Adrenal gland (tissue), 12 donors: Measurements from ENCODE around the gene ST7. TPM values are rescaled to one million over a fixed set of nuclear protein-coding genes. Genes with fewer than 3 reads are reported as not detected.

Source experiments
- DNase-seq, 7 donors: peaks; one replicate each; pipeline ENCODE4 v3.0.0-alpha.2; 2019 to 2020
- H3K27ac ChIP-seq, 5 donors: fragments of 200-600 bp; sonication (generic) in 4 of 5; 1 replicate in 3 of 5; 2 replicates in 2 of 5; pipeline versions ENCODE4 v1.5.1 to v1.8.0; 2016 to 2020; ENCODE audit warnings: mild to moderate bottlenecking in 1 of 5
- H3K27me3 ChIP-seq: fragments of 200-600 bp; 2 replicates; pipeline ENCODE4 v1.8.0; 2021
- H3K36me3 ChIP-seq, 2 donors: fragments of 200-600 bp; replicated peaks in 1 of 2; 1 replicate in 1 of 2; 2 replicates in 1 of 2; pipeline versions ENCODE4 v1.5.1 to v1.8.0; 2018 to 2022
- H3K4me1 ChIP-seq, 2 donors: fragments of 200-600 bp; replicated peaks in 1 of 2; 1 replicate in 1 of 2; 2 replicates in 1 of 2; pipeline versions ENCODE4 v1.5.1 to v1.8.0; 2018 to 2021
- H3K4me3 ChIP-seq, 4 donors: fragments of 200-600 bp; sonication (generic) in 3 of 4; one replicate each; pipeline ENCODE4 v1.5.1; 2016 to 2018
- H3K9me3 ChIP-seq, 3 donors: fragments of 200-600 bp; sonication (generic) in 1 of 3; replicated peaks in 1 of 3; 1 replicate in 2 of 3; 2 replicates in 1 of 3; pipeline versions ENCODE4 v1.5.1 to v1.8.0; 2016 to 2021
- POLR2A ChIP-seq, 2 donors: fragments of 450-650 bp; IDR thresholded peaks; one replicate each; pipeline ENCODE4 v1.6.1; 2017; ENCODE audit warnings: antibody characterized with exemption in 2 of 2, mild to moderate bottlenecking in 2 of 2, moderate library complexity in 1 of 2
- WGBS, 4 donors: extraction: QIAGEN DNeasy Blood & Tissue Kit in 2 of 4; methylation state at CpG; one replicate each; pipeline versions ENCODE4 v1.1.5 to v1.1.7; 2013 to 2017; 5-methylcytosine and 5-hydroxymethylcytosine counted together
- intact Hi-C, 2 donors: fragments of 100-400 bp; cut with DNase I; formaldehyde crosslinking; loops; one replicate each; pipeline versions ENCODE4 v1.14.1 to v1.15.0; 2022 to 2023
- polyA plus RNA-seq, 3 donors: library from polyadenylated mRNA; stranded (reverse); fragments of 200-250 nt in 2 of 3; fragments of 350-450 nt in 1 of 3; fragmentation: Illumina TruSeq in 1 of 3; extraction: RNeasy Lipid Tissue Mini Kit (QIAGEN cat#74804) in 1 of 3; gene quantifications; one replicate each; pipeline ENCODE4 v1.2.3, GENCODE V29; 2013 to 2014
- total RNA-seq, 9 donors: library from RNA; depleted of rRNA in 4 of 9; stranded (reverse); fragments of >200 nt in 4 of 9; fragments of 120-200 nt in 1 of 9; fragmentation: NEBNext Ultra II Directional in 1 of 9; extraction: Animal tissue kit (Norgen Biotek cat#: 25700) in 1 of 9; gene quantifications; one replicate each; pipeline versions ENCODE4 v1.1.0 to v1.2.4, GENCODE V29; 2013 to 2023
- TF ChIP-seq, protein P1 (sequence below), 6 experiments: fragments of 450-650 bp in 4 of 6; fragments of 200-600 bp in 2 of 6; sonication (generic) in 1 of 6; IDR thresholded peaks; 1 replicate in 5 of 6; 2 replicates in 1 of 6; pipeline versions ENCODE4 v1.5.1 to v1.8.0; 2016 to 2021; ENCODE audit warnings: antibody characterized with exemption in 6 of 6, mild to moderate bottlenecking in 2 of 6, moderate library complexity in 1 of 6
- donor health status: healthy with polysubstance abuse.
- donor health status: Bipolar disorder and iron deficiency.
- donor health status: DM: yes; HTN: yes; CAD: no.
- donor health status: DM: no; HTN: no; CAD: no.
- donor health status: DM: no; HTN: no; CAD: no.
- donor health status: DM: yes; HTN: yes; CAD: no.

Gene ST7
- total and polyA plus RNA-seq, 12 donors: 15.7 to 69.9 (median 33.1) TPM

DNA sequence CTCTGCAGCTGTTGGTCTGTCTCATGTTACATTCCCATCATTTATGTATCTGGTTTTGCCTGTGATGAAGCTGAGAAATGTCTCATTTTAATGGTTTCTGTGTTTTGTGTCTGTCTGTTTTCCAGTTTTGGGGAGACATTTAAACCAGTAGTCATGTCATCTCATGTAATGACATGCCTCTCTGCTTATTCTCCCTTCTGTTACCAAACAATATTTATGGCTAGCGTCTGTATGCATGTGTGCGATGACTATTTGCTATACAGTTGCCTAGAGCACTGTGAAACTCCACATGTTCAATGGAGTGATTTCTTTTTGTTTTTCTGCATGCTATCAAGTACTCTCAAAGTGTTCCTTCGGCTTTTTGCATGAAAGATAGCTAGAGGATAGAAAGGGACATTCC, 132.0 kb downstream of the ST7 start:
- 87 to 96% (median 92%) methylated on average over 3 of the region's 3 CpGs for WGBS, 4 donors
- DNase-seq: no peak
- no peak for TF ChIP-seq POLR2A (IDR thresholded peaks at IDR 0.05)
- TF ChIP-seq, protein P1, sequence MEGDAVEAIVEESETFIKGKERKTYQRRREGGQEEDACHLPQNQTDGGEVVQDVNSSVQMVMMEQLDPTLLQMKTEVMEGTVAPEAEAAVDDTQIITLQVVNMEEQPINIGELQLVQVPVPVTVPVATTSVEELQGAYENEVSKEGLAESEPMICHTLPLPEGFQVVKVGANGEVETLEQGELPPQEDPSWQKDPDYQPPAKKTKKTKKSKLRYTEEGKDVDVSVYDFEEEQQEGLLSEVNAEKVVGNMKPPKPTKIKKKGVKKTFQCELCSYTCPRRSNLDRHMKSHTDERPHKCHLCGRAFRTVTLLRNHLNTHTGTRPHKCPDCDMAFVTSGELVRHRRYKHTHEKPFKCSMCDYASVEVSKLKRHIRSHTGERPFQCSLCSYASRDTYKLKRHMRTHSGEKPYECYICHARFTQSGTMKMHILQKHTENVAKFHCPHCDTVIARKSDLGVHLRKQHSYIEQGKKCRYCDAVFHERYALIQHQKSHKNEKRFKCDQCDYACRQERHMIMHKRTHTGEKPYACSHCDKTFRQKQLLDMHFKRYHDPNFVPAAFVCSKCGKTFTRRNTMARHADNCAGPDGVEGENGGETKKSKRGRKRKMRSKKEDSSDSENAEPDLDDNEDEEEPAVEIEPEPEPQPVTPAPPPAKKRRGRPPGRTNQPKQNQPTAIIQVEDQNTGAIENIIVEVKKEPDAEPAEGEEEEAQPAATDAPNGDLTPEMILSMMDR (IDR thresholded peaks at IDR 0.05): no peak
- no peak overlapping the region for H3K27ac ChIP-seq
- no peaks in the 10 kb centered on the region for H3K9me3 ChIP-seq
- no peaks in the 10 kb centered on the region for H3K27me3 ChIP-seq
- no peaks in the 10 kb centered on the region for H3K36me3 ChIP-seq
- H3K4me3 ChIP-seq: no peak overlapping the region
- peaks cover 0 to 25% of the 10 kb centered on the region in 2 donors for H3K4me1 ChIP-seq
- intact Hi-C loops: no loop called here

DNA sequence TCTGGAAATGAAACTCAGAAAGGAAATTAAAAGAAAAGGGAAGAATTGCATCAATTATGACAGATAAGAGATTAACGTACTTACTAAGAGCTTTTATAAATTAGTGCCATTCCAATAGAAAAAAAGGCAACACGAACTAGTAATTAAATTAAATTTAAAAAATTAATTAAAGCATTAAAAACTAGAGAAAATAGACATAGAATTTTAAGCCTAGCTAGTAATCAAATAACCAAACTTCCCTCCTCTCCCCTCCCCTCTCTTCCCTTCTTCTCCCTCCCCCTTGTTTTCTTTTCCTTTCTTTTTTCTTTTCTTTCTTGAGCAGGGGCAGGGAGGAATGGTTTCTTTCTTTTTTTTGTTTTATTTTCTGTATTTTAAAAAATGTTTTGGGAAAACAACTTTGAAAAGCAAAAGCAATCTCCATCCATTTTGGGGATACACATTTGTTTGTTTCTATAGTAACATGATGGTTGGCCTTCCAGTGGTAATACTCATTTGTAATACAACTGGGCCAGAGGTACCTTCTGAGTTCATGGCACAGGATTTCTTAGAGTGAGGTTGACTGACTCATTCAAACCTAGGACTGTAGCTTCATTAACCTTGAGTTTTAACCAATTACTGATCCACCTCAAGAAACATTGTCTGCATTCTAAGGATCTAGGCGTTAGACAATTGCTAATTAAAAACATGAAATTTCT, 132.6 kb downstream of the ST7 start:
- DNase-seq: no peak
- no peaks in the 10 kb centered on the region for H3K36me3 ChIP-seq
- TF ChIP-seq POLR2A (IDR thresholded peaks at IDR 0.05): no peak
- TF ChIP-seq, protein P1 (IDR thresholded peaks at IDR 0.05): no peak
- no peak overlapping the region for H3K27ac ChIP-seq
- no peaks in the 10 kb centered on the region for H3K9me3 ChIP-seq
- peaks cover 0 to 30% of the 10 kb centered on the region in 2 donors for H3K4me1 ChIP-seq
- H3K4me3 ChIP-seq: no peak overlapping the region
- no peaks in the 10 kb centered on the region for H3K27me3 ChIP-seq
- 75 to 77% (median 76%) methylated on average over 3 of the region's 3 CpGs for WGBS, 4 donors
- intact Hi-C loops: no loop called here

DNA sequence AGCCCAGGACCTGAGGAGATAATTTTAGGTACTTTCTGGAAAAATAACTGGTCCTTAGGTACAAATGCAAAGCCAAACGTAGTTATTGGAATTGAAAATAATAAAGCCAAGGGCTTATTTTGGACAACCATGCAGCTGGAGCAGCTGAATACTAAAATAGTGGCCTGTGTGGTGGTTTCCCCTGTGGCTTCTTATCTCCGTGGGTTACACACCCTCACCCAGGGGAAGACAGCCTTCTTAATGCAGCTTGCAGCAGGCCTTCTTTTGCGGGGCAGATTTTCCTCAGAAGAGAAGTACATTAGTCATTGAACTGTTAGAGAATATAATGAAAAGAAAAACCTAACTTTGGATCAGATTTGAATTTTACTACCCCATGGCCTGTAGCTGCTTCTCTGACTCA, 133.5 kb downstream of the ST7 start:
- no peak for DNase-seq
- Histone ChIP-seq H3K27ac (no peak overlapping the region), H3K4me3 (no peak overlapping the region), H3K4me1 (peaks cover 0 to 30% of the 10 kb centered on the region in 2 donors), H3K27me3 (no peaks in the 10 kb centered on the region), H3K36me3 (no peaks in the 10 kb centered on the region), H3K9me3 (no peaks in the 10 kb centered on the region)
- no peak for TF ChIP-seq POLR2A (IDR thresholded peaks at IDR 0.05)
- TF ChIP-seq, protein P1 (IDR thresholded peaks at IDR 0.05): no peak
- intact Hi-C loops: no loop called here
- WGBS, 4 donors: 82 to 87% (median 83%) methylated on average over 3 of the region's 3 CpGs

DNA sequence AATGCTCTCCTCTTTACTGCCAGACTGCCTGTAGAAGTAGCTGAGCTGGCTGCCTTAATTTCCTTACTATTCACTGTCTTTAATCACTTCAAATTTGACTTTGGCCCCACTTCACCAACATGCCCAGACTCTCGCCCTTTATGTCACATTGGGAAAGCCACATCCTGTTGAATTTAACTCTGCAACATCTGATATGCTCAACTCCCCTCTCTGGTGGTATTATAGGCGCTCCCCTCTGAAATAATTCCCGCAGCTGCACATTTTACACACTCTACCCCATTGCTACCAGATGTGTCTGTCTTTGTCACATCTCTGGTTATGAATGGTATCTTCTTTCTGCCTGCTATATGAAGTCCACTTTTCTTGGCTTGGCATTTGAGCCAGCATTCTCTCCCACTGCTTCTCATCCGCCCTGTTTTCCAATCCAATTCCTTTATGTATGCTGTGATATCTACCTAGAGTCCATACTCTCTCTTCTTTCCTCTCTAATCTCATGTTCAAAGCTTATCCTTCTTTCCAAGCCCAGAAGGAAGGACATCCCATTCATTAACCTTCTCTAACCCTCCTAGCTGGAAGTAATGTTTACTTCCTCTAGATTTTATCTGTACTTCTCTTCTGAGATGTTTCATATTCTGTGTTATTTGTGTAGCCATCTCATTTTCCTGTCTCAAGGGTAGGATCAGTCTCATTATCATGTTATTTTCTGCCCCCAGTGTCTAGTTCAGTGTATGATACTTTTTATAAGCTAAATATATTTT, 134.5 kb downstream of the ST7 start:
- 81 to 86% (median 84%) methylated on average over 4 of the region's 4 CpGs for WGBS, 4 donors

More for the DNA sequence above, 134.5 kb downstream of the ST7 start:
- no peak for DNase-seq
- Histone ChIP-seq H3K9me3 (no peaks in the 10 kb centered on the region), H3K36me3 (no peaks in the 10 kb centered on the region), H3K27me3 (no peaks in the 10 kb centered on the region), H3K4me3 (no peak overlapping the region), H3K27ac (no peak overlapping the region), H3K4me1 (peaks cover 0 to 30% of the 10 kb centered on the region in 2 donors)
- TF ChIP-seq, protein P1 (IDR thresholded peaks at IDR 0.05): no peak
- no peak for TF ChIP-seq POLR2A (IDR thresholded peaks at IDR 0.05)
- intact Hi-C loops: no loop called here
